ENCODE data around the gene LRRC8D. TPM values are rescaled to one million over a fixed set of nuclear protein-coding genes. Genes with fewer than 3 reads are reported as not detected.

Gene LRRC8D
- total RNA-seq, 1 experiment from 2014 or later: 15.0 TPM

DNA sequence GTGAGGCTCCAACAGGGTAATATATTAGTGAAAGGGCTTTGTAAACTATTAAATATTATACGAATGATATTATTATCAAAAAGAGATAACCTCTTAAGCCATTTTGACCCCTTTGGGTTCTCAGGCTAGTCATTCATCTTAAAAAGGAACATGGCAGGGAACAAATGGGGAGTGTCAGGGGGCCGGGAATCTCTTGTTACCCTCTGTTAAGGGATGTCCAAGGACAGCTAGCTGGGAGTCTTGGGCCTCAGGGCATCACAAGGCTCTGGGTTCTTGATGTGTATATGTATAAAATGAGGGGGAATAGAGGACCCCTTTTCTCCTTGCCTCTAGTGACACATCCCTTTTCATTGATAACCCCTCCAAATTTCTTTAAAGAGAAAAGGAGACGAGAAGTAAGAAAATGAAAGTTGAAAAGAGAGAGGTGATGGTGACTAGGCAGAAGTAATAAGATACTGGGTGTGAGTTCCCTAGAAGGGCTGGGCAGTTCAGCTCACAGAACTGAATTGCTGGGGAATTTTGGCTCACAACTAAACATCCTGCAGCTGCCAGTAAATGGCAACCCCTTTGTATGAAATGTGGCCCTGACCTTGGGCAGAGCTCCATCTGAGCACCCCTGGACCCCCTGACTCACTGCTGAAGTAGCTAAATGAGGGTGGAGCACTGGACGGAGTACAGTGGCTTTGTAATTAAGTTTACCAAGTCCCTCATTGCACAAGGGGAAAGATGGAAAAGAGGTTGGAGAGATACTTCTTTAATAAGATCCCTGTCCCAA, 154.1 kb downstream of the LRRC8D start:
- H3K27me3 ChIP-seq (ENCODE audit: insufficient read depth, low read length): no peaks in the 10 kb centered on the region
- H3K36me3 ChIP-seq (ENCODE audit: control insufficient read depth in 1 of 2, insufficient read depth in 2 of 2, low read length in 2 of 2): no peaks in the 10 kb centered on the region
- no peak overlapping the region for H3K4me2 ChIP-seq (ENCODE audit: low read length)
- no peak for DNase-seq (ENCODE audit: low read depth, low spot score)
- TF ChIP-seq EZH2phosphoT487 (IDR thresholded peaks at IDR 0.05; ENCODE audit: borderline replicate concordance) (no peak), POLR2A (IDR thresholded peaks at IDR 0.05; ENCODE audit: borderline replicate concordance, extremely low read depth, insufficient read depth, insufficient read length) (no peak), EZH2 (IDR thresholded peaks at IDR 0.05) (no peak), ZFX (IDR thresholded peaks at IDR 0.05) (no peak), MAX (IDR thresholded peaks at IDR 0.05) (no peak), ATF3 (IDR thresholded peaks at IDR 0.05) (no peak), POLR2AphosphoS5 (IDR thresholded peaks at IDR 0.05; ENCODE audit: low read depth, low read length) (no peak), JUND (IDR thresholded peaks at IDR 0.05) (no peak), FOSL1 (IDR thresholded peaks at IDR 0.05; ENCODE audit: low read depth) (no peak), TCF7L2 (IDR thresholded peaks at IDR 0.05; ENCODE audit: borderline replicate concordance, extremely low read depth, insufficient read depth, insufficient read length) (no peak), CBX3 (IDR thresholded peaks at IDR 0.05; ENCODE audit: low read depth) (no peak)
- CTCF ChIA-PET: no interaction called here
- H3K4me1 ChIP-seq (ENCODE audit: control insufficient read depth in 1 of 2, insufficient read depth in 2 of 2, low read length in 2 of 2): no peaks in the 10 kb centered on the region; a peak in 1 of 4 replicates
- H3K9me3 ChIP-seq (ENCODE audit: control insufficient read depth in 1 of 2, insufficient read depth in 1 of 2, low read depth in 1 of 2, low read length in 2 of 2): no peaks in the 10 kb centered on the region
- RAD21 ChIA-PET (ENCODE audit: low non-redundant PET in 1 of 2, low total read pairs in 2 of 2, uncharacterized antibody in 2 of 2, unreplicated experiment in 2 of 2): no interaction called here
- no TSS peak for BruUV-seq (replicated peaks)
- no peaks in the 10 kb centered on the region for H3K9me2 ChIP-seq (ENCODE audit: insufficient read depth)
- H3K79me2 ChIP-seq (ENCODE audit: insufficient read depth, low read length): no peaks in the 10 kb centered on the region
- POLR2A ChIA-PET: no interaction called here
- no peaks in the 10 kb centered on the region for H4K20me1 ChIP-seq (ENCODE audit: insufficient read depth)
- no peak overlapping the region for H3K4me3 ChIP-seq (replicated peaks in 1 of 2; ENCODE audit: low read depth in 1 of 2, low read length in 2 of 2)
- ATAC-seq: no peak
- intact Hi-C loops (cut with micrococcal nuclease): loop anchor here (10.0 kb wide), 1 partner anchor 350 kb away; no protein-coding TSS in a partner anchor
- no peak overlapping the region for H3K27ac ChIP-seq (ENCODE audit: low read depth, low read length)
- no peak overlapping the region for H3K9ac ChIP-seq (ENCODE audit: low read length)
- H2AFZ ChIP-seq (ENCODE audit: low read depth, low read length, poor library complexity, severe bottlenecking): no peak overlapping the region

Data from HCT116 (cell line).